ENCODE data around the gene SVEP1.

The SVEP1 gene

DNA sequence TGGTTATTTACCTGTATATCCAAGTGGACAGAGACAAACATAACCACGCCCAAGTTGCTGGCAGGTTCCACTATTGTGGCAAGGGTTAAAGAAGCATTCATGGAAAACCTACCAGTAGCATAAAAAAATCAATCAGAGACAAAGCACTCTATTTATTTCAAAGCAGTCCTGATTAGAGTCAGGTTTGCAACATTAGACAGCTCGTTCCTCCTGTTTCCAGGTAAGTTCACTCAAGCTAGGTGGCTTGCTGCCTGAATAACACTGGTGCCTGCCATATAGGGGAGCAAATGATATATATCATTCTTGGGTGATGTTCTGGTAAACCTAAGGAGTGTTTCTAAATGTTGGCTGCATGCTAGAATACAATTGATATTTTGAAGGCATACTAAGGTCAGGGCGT lies 122.3 kb downstream of the SVEP1 start:
- DNase-seq (ENCODE audit: low read depth in 2 of 2): no peak
- H3K4me3 ChIP-seq (replicated peaks in 1 of 2; ENCODE audit: low read depth in 2 of 2, low read length in 2 of 2): no peak overlapping the region
- no peak for TF ChIP-seq CTCF (IDR thresholded peaks at IDR 0.05; ENCODE audit: low read depth, low read length)

DNA sequence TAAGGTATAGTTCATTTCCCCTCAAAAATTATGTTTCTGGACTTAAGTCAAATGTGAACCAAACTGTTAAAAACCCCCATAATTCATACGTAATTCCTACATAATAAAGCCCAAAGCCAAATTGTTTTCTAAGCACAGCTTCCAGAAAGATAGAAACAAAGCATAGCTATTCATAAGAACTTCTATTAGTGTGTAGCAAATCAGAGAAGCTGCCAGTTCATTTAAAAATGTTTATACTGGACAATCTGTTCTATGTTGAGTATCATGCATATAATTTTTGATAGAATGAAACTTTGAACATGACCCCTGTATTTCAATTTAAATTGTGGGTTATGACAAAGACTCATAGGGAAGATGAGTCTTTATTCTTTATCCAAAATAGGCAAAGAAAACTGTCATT lies 122.9 kb downstream of the SVEP1 start:
- no peak for TF ChIP-seq CTCF (IDR thresholded peaks at IDR 0.05; ENCODE audit: low read depth, low read length)

DNA sequence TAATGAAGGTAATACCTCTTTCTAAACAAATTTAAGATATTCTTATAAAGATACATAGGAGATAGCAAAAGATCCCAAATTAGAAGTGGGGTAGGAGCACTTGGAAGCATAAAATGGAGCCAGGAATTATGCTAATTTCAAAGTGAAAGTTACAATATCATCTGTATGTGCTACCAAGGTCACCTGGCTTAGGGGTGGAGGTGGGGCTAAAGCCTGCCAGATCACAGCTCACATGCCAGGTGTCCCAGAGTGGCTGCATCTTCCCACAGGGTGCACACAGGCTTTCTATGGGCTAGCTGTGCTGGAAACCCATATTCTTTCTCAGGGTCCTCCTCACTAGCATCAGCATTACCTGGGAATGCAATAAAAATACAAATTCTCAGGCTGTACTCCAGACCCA lies 123.7 kb downstream of the SVEP1 start:
- TF ChIP-seq CTCF (IDR thresholded peaks at IDR 0.05; ENCODE audit: low read depth, low read length): no peak
- DNase-seq (ENCODE audit: low read depth in 2 of 2): no peak
- H3K4me3 ChIP-seq (replicated peaks in 1 of 2; ENCODE audit: low read depth in 2 of 2, low read length in 2 of 2): no peak overlapping the region

More for the DNA sequence above, 122.9 kb downstream of the SVEP1 start:
- no peak overlapping the region for H3K4me3 ChIP-seq (replicated peaks in 1 of 2; ENCODE audit: low read depth in 2 of 2, low read length in 2 of 2)
- no peak for DNase-seq (ENCODE audit: low read depth in 2 of 2)

DNA sequence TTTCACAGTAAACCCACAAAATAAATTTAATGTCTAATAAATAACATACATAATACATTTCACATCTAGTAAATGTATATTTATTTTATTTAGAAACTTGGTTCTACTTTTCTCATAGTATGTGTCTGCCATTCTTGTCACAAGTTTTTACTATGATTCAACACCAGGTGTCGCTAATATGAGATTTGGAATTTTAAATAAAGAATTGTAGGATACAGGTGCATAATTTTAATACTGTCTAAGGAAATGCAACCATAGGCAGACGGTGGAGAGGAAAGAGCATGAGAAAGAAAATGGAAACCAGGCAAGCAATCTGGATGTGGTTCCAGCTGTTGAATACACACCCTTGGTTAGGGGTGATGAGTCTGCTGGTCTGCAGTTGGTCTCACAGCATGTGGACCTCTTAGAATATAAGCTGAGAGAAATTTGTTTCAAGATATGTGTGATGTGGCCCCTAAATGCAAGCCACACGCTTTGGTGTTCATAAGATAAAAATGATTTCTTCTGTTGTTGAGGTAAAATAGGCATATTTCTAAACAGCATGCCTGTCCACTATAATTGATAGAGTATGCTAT lies 127.2 kb downstream of the SVEP1 start:
- peak; percentile 17 for TF ChIP-seq CTCF (IDR thresholded peaks at IDR 0.05; ENCODE audit: low read depth, low read length)
- DNase-seq (ENCODE audit: low read depth in 2 of 2): peak; percentile 38 to 48
- H3K4me3 ChIP-seq (replicated peaks in 1 of 2; ENCODE audit: low read depth in 2 of 2, low read length in 2 of 2): no peak overlapping the region

DNA sequence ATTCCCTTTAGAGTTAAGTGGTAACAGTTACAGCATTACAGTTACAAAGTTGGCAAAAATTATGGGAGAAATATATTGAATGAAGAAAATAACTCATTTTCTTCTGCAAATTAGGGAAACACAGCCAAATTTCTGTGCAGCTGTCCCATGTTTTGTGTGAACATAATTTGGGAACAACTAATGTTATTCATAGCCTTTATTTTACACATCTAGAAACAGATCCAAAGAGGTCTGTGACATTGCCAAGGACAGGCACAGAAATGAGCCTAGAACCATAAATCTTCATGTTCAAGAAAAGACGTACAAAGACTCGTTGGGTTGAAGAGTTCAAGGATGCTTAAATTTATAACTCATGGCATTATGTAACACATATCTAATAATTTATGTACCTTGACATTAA lies 127.8 kb downstream of the SVEP1 start:
- no peak for TF ChIP-seq CTCF (IDR thresholded peaks at IDR 0.05; ENCODE audit: low read depth, low read length)
- no peak overlapping the region for H3K4me3 ChIP-seq (replicated peaks in 1 of 2; ENCODE audit: low read depth in 2 of 2, low read length in 2 of 2)
- DNase-seq (ENCODE audit: low read depth in 2 of 2): no peak

DNA sequence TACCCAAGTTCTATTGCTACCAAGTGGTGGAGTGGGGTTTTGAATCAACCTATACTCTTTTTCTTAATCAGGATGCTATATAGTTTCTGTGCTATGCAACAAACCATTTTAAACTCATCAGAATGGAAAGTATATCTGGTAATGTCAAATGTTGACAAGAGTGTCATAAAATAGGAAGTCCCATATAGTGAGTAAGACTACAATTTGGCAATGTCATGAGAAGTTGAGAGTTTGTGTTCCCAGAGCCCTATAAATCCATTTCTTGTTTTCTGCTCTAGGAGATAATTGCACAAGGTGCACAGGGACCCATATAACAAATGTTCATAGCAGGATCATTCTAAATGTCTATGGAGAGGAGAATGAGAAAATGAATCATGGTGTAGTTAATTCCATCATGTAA lies 132.1 kb downstream of the SVEP1 start:
- DNase-seq (ENCODE audit: low read depth in 2 of 2): no peak
- TF ChIP-seq CTCF (IDR thresholded peaks at IDR 0.05; ENCODE audit: low read depth, low read length): no peak
- no peak overlapping the region for H3K4me3 ChIP-seq (replicated peaks in 1 of 2; ENCODE audit: low read depth in 2 of 2, low read length in 2 of 2)

GRCh38 chr9:110446171-110446570 lies 133.4 kb downstream of the SVEP1 start:
- H3K4me3 ChIP-seq (replicated peaks in 1 of 2; ENCODE audit: low read depth in 2 of 2, low read length in 2 of 2): no peak overlapping the region
- DNase-seq (ENCODE audit: low read depth in 2 of 2): peak in 1 of 2 donors; percentile 48
- TF ChIP-seq CTCF (IDR thresholded peaks at IDR 0.05; ENCODE audit: low read depth, low read length): no peak

Data from cardiac fibroblast (primary cell).